MCF 10A (cell line): Measurements from ENCODE around the gene RSPO1. TPM values are rescaled to one million over a fixed set of nuclear protein-coding genes. Genes with fewer than 3 reads are reported as not detected.
"Not testable (repeated sequence)": the region's sequence is repeated elsewhere in the genome, so short reads cannot be mapped to it uniquely, and the experiment has no call there.

Source experiments
- Bru-seq: library from RNA; stranded (reverse); fragments of 400-500 nt; gene quantifications from one replicate; lab custom pipeline; 2021; lab: Mats Ljungman, UMichigan
- BruChase-seq, 2 experiments: library from RNA; stranded (reverse); fragments of 400-500 nt; gene quantifications; one replicate each; lab custom pipeline; 2021; lab: Mats Ljungman, UMichigan
- BruUV-seq: library from RNA; stranded (reverse); fragments of 400-500 nt; replicated peaks from 2 replicates; lab custom pipeline; 2021; lab: Mats Ljungman, UMichigan
- CTCF ChIA-PET: fragments of 300-600 bp; sonication (Branson Sonifier 250); formaldehyde crosslinking; extraction: SDS; loops from one replicate; lab custom pipeline; 2021; ENCODE audit warnings: antibody characterized with exemption, inconsistent platforms; lab: Yijun Ruan, JAX
- POLR2A ChIA-PET: fragments of 300-600, 350-650 bp; sonication (Branson Sonifier 250); formaldehyde crosslinking; extraction: SDS; loops from one replicate; lab custom pipeline; 2020; ENCODE audit warnings: antibody characterized with exemption, inconsistent platforms; lab: Yijun Ruan, JAX
- DNase-seq: peaks from one replicate; pipeline ENCODE4 v3.0.0-alpha.2; 2018; ENCODE audit not compliant: unreplicated experiment
- H3K27ac Mint-ChIP-seq: one replicate; pipeline ENCODE4 v1.8.0; 2022; ENCODE audit warnings: mild to moderate bottlenecking, low read depth, mixed read lengths; ENCODE audit not compliant: unreplicated experiment
- H3K27me3 Mint-ChIP-seq: one replicate; pipeline ENCODE4 v1.8.0; 2022; ENCODE audit warnings: mixed read lengths; ENCODE audit not compliant: insufficient read depth, unreplicated experiment
- H3K36me3 Mint-ChIP-seq: one replicate; pipeline ENCODE4 v1.8.0; 2022; ENCODE audit warnings: mild to moderate bottlenecking, moderate library complexity, mixed read lengths; ENCODE audit not compliant: insufficient read depth, unreplicated experiment
- H3K4me1 Mint-ChIP-seq: one replicate; pipeline ENCODE4 v1.8.0; 2022; ENCODE audit warnings: mixed read lengths; ENCODE audit not compliant: insufficient read depth, unreplicated experiment
- H3K4me3 Mint-ChIP-seq: one replicate; pipeline ENCODE4 v1.8.0; 2022; ENCODE audit warnings: mild to moderate bottlenecking, moderate library complexity, mixed read lengths; ENCODE audit not compliant: unreplicated experiment
- H3K9me3 Mint-ChIP-seq: one replicate; pipeline ENCODE4 v1.8.0; 2022; ENCODE audit warnings: mixed read lengths; ENCODE audit not compliant: unreplicated experiment
- intact Hi-C: fragments of 100-400 bp; cut with micrococcal nuclease; formaldehyde crosslinking; loops from 2 replicates; pipeline ENCODE4 v1.14.1; 2022
- long read RNA-seq: library from polyadenylated mRNA; stranded (forward); transcript quantifications from one replicate; pipeline ENCODE4 v2.0.0, GENCODE V29; 2022
- total RNA-seq: library from RNA; stranded (reverse); gene quantifications from 2 replicates; pipeline ENCODE4 v1.2.3, GENCODE V29; 2022
- TF ChIP-seq, protein P1 (sequence below): fragments of 200-600 bp; IDR thresholded peaks from one replicate; pipeline ENCODE4 v1.8.0; 2022; ENCODE audit warnings: antibody characterized with exemption, mild to moderate bottlenecking; ENCODE audit not compliant: unreplicated experiment

The RSPO1 gene, protein sequence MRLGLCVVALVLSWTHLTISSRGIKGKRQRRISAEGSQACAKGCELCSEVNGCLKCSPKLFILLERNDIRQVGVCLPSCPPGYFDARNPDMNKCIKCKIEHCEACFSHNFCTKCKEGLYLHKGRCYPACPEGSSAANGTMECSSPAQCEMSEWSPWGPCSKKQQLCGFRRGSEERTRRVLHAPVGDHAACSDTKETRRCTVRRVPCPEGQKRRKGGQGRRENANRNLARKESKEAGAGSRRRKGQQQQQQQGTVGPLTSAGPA
- total RNA-seq (not detected in 2 replicates), Bru-seq, nascent RNA (not detected), BruChase-seq, experiment 1, labeled RNA remaining after a 6-hour chase (percentile 4 among the genes with signal in this experiment), BruChase-seq, experiment 2, labeled RNA remaining after a 2-hour chase (not detected)
- long read RNA-seq = 0 reads

- no peaks in the 10 kb centered on the region for H3K36me3 Mint-ChIP-seq
- H3K4me3 Mint-ChIP-seq = no peak within 1 kb of the TSS
- CTCF ChIA-PET = interaction anchor here (0.6 to 1.1 kb wide), 2 partner anchors 32 to 197 kb away, joined by 3 to 4 read pairs; no protein-coding TSS in a partner anchor
- POLR2A ChIA-PET = no interaction called here
- TF ChIP-seq, protein P1, sequence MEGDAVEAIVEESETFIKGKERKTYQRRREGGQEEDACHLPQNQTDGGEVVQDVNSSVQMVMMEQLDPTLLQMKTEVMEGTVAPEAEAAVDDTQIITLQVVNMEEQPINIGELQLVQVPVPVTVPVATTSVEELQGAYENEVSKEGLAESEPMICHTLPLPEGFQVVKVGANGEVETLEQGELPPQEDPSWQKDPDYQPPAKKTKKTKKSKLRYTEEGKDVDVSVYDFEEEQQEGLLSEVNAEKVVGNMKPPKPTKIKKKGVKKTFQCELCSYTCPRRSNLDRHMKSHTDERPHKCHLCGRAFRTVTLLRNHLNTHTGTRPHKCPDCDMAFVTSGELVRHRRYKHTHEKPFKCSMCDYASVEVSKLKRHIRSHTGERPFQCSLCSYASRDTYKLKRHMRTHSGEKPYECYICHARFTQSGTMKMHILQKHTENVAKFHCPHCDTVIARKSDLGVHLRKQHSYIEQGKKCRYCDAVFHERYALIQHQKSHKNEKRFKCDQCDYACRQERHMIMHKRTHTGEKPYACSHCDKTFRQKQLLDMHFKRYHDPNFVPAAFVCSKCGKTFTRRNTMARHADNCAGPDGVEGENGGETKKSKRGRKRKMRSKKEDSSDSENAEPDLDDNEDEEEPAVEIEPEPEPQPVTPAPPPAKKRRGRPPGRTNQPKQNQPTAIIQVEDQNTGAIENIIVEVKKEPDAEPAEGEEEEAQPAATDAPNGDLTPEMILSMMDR = no peak
- H3K9me3 Mint-ChIP-seq = no peaks in the 10 kb centered on the region
- no TSS peak for BruUV-seq
- no peak within 1 kb of the TSS for H3K27ac Mint-ChIP-seq
- intact Hi-C loops = no loop called here
- H3K27me3 Mint-ChIP-seq = peaks cover 75% of the 10 kb centered on the region
- no peak for DNase-seq
- H3K4me1 Mint-ChIP-seq = peaks cover 4% of the 10 kb centered on the region
Measured at GRCh38 chr1:37634244-37634991, at the start of gene RSPO1. TSS of gene RSPO1 (minus strand) at chr1:37634892. CDS start at chr1:37629661, 5,231 bp downstream.

DNA sequence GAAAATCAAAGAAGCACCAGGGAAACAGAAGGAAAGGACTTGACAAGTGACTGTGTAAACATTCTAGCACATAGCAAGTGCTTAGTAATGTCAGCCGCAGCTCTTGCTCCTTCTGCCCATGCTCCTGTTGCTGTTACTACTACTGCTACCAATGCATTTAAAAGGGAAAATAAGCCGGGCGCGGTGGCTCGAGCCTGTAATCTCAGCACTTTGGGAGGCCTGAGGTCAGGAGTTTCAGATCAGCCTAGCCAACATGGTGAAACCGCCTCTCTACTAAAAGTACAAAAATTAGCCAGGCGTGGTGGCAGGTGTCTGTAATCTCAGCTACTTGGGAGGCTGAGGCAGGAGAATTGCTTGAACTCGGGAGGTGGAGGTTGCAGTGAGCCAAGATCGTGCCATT, 49.5 kb upstream of the RSPO1 start:
- not testable (repeated sequence) for H3K27me3 Mint-ChIP-seq, H3K9me3 Mint-ChIP-seq, DNase-seq, H3K27ac Mint-ChIP-seq, BruUV-seq, H3K4me3 Mint-ChIP-seq
- intact Hi-C loops = loop anchor here (10.0 kb wide), 1 partner anchor 979 kb away; no protein-coding TSS in a partner anchor
- Mint-ChIP-seq H3K4me1 (peaks cover 21% of the 10 kb centered on the region), H3K36me3 (peaks cover 72% of the 10 kb centered on the region)
- POLR2A ChIA-PET = interaction anchor here (0.6 to 1.1 kb wide), 2 partner anchors 123 to 167 kb away, joined by 3 to 4 read pairs; partner anchors contain the start of genes C1orf122 and YRDC
- CTCF ChIA-PET = interaction anchor here (0.8 to 14.3 kb wide), 10 partner anchors 9 to 1165 kb away, joined by 3 to 271 read pairs (median 6); partner anchors contain the start of genes GNL2 and MEAF6

- H3K36me3 Mint-ChIP-seq = peaks cover 61% of the 10 kb centered on the region
- intact Hi-C loops = loop anchor here (1.0 to 10.0 kb wide), 6 partner anchors 79 to 1166 kb away; no protein-coding TSS in a partner anchor
- ChIA-PET POLR2A (interaction anchor here (0.6 to 1.3 kb wide), 8 partner anchors 8 to 595 kb away, joined by 3 to 4 read pairs (median 3); a partner anchor contains a TSS), CTCF (interaction anchor here (0.6 to 14.3 kb wide), 44 partner anchors 9 to 1483 kb away, joined by 3 to 271 read pairs (median 4); partner anchors contain the start of genes C1orf122, GNL2, MEAF6 and SNIP1)
- peak; percentile 76 for DNase-seq
- TF ChIP-seq, protein P1 = peak; percentile 91
- H3K4me3 Mint-ChIP-seq = no peak overlapping the region
- no peak overlapping the region for H3K27ac Mint-ChIP-seq
- no peaks in the 10 kb centered on the region for H3K9me3 Mint-ChIP-seq
- BruUV-seq = no TSS peak
- no peaks in the 10 kb centered on the region for H3K27me3 Mint-ChIP-seq
- H3K4me1 Mint-ChIP-seq = peaks cover 11% of the 10 kb centered on the region
Measured at GRCh38 chr1:37682334-37682987, 47.8 kb upstream of the RSPO1 start.

- Mint-ChIP-seq H3K9me3 (no peaks in the 10 kb centered on the region), H3K36me3 (peaks cover 48% of the 10 kb centered on the region), H3K27ac (no peak overlapping the region), H3K27me3 (no peaks in the 10 kb centered on the region), H3K4me1 (peaks cover 9% of the 10 kb centered on the region), H3K4me3 (no peak overlapping the region)
- no peak for DNase-seq
- no TSS peak for BruUV-seq
- intact Hi-C loops = loop anchor here (10.0 kb wide), 1 partner anchor 976 kb away; no protein-coding TSS in a partner anchor
- TF ChIP-seq, protein P1 = no peak
- CTCF ChIA-PET = interaction anchor here (1.0 to 14.3 kb wide), 14 partner anchors 9 to 247 kb away, joined by 3 to 271 read pairs (median 5); partner anchors contain the start of gene GNL2
- POLR2A ChIA-PET = interaction anchor here (0.8 to 1.0 kb wide), 2 partner anchors 85 to 195 kb away, joined by 4 to 7 read pairs; partner anchors contain the start of gene GNL2
Measured at GRCh38 chr1:37680933-37681332, 46.2 kb upstream of the RSPO1 start.
